WTC11 (cell line): ENCODE data around the gene ZNF358. TPM values are rescaled to one million over a fixed set of nuclear protein-coding genes. Genes with fewer than 3 reads are reported as not detected.

ENCODE experiments used
- ATAC-seq: fragments of 200-7000 bp; cut with Tn5 transposase; 2 replicates; pipeline ENCODE4 v1.10.0; 2021; ENCODE audit warnings: mild to moderate bottlenecking, moderate library complexity
- CTCF ChIA-PET: fragments of 300-600 bp; sonication (Branson Sonifier 250); formaldehyde crosslinking; loops from one replicate; lab custom pipeline; 2021; ENCODE audit warnings: antibody characterized with exemption; lab: Charles Lee
- POLR2A ChIA-PET: fragments of 350-600 bp; sonication (Branson Sonifier 250); formaldehyde crosslinking; loops from one replicate; lab custom pipeline; 2021; ENCODE audit warnings: antibody characterized with exemption; lab: Charles Lee
- DNase-seq: peaks from one replicate; pipeline ENCODE4 v3.0.0; 2021; ENCODE audit warnings: low spot score
- H3K27ac Mint-ChIP-seq: 2 replicates; pipeline ENCODE4 v1.8.0; 2021; ENCODE audit warnings: mixed read lengths
- H3K27me3 Mint-ChIP-seq: 2 replicates; pipeline ENCODE4 v1.8.0; 2021; ENCODE audit warnings: low read depth, mild to moderate bottlenecking, moderate library complexity, mixed read lengths
- H3K36me3 Mint-ChIP-seq: 2 replicates; pipeline ENCODE4 v1.8.0; 2021; ENCODE audit warnings: mixed read lengths
- H3K4me1 Mint-ChIP-seq: 2 replicates; pipeline ENCODE4 v1.8.0; 2022; ENCODE audit warnings: mixed read lengths
- H3K4me3 Mint-ChIP-seq: 2 replicates; pipeline ENCODE4 v1.8.0; 2021; ENCODE audit warnings: mild to moderate bottlenecking, moderate library complexity, mixed read lengths
- H3K9me3 Mint-ChIP-seq: 2 replicates; pipeline ENCODE4 v1.8.0; 2021; ENCODE audit warnings: mixed read lengths
- ATF1 ChIP-seq: sonication (generic); formaldehyde crosslinking; IDR thresholded peaks from 2 replicates; pipeline ENCODE4 v1.8.1; 2023; ENCODE audit warnings: mild to moderate bottlenecking, moderate library complexity, missing genetic modification reagents
- FOXP1 ChIP-seq: sonication (generic); formaldehyde crosslinking; IDR thresholded peaks from 2 replicates; pipeline ENCODE4 v1.8.0; 2022; ENCODE audit warnings: missing genetic modification reagents, mild to moderate bottlenecking, moderate library complexity, borderline replicate concordance
- FOXP4 ChIP-seq: sonication (generic); formaldehyde crosslinking; IDR thresholded peaks from 2 replicates; pipeline ENCODE4 v1.8.0; 2022; ENCODE audit warnings: mild to moderate bottlenecking, missing genetic modification reagents
- GRHL2 ChIP-seq: fragments of 250-450 bp; sonication (Bioruptor Pico); IDR thresholded peaks from 2 replicates; pipeline ENCODE4 v1.8.0; 2022; ENCODE audit warnings: mild to moderate bottlenecking, moderate library complexity; ENCODE audit not compliant: insufficient replicate concordance, severe bottlenecking
- GTF2I ChIP-seq: fragments of 250-450 bp; sonication (Bioruptor Pico); conservative IDR thresholded peaks from 2 replicates; pipeline ENCODE4 v1.4.0; 2021; ENCODE audit warnings: mild to moderate bottlenecking
- JAZF1 ChIP-seq: fragments of 250-450 bp; sonication (Bioruptor Pico); IDR thresholded peaks from 2 replicates; pipeline ENCODE4 v1.9.0; 2021; ENCODE audit warnings: moderate library complexity, mild to moderate bottlenecking, inconsistent platforms
- NFYB ChIP-seq: sonication (generic); formaldehyde crosslinking; conservative IDR thresholded peaks from 2 replicates; pipeline ENCODE4 v1.8.0; 2022; ENCODE audit warnings: low read depth, missing genetic modification reagents
- NR1H2 ChIP-seq: sonication (generic); formaldehyde crosslinking; IDR thresholded peaks from 2 replicates; pipeline ENCODE4 v1.9.0; 2021; ENCODE audit warnings: mild to moderate bottlenecking, moderate library complexity, missing genetic modification reagents
- PRRX2 ChIP-seq: fragments of 250-450 bp; sonication (Bioruptor Pico); IDR thresholded peaks from 2 replicates; pipeline ENCODE4 v1.8.0; 2021; ENCODE audit warnings: mild to moderate bottlenecking
- RELA ChIP-seq: sonication (generic); formaldehyde crosslinking; IDR thresholded peaks from 2 replicates; pipeline ENCODE4 v1.8.1; 2022; ENCODE audit warnings: missing genetic modification reagents, mild to moderate bottlenecking, borderline replicate concordance
- TP53 ChIP-seq: sonication (generic); formaldehyde crosslinking; IDR thresholded peaks from 2 replicates; pipeline ENCODE4 v1.8.1; 2023; ENCODE audit warnings: mild to moderate bottlenecking, missing genetic modification reagents
- ZBTB21 ChIP-seq: sonication (generic); formaldehyde crosslinking; IDR thresholded peaks from 2 replicates; pipeline ENCODE4 v1.8.1; 2023; ENCODE audit warnings: mild to moderate bottlenecking, missing genetic modification reagents, borderline replicate concordance
- ZNF121 ChIP-seq: sonication (generic); formaldehyde crosslinking; IDR thresholded peaks from 2 replicates; pipeline ENCODE4 v1.8.0; 2023; ENCODE audit warnings: missing genetic modification reagents
- ZNF138 ChIP-seq: sonication (generic); formaldehyde crosslinking; conservative IDR thresholded peaks from 2 replicates; pipeline ENCODE4 v1.8.1; 2022; ENCODE audit warnings: mild to moderate bottlenecking, moderate library complexity, missing genetic modification reagents
- ZNF317 ChIP-seq: sonication (generic); formaldehyde crosslinking; IDR thresholded peaks from 2 replicates; pipeline ENCODE4 v1.8.1; 2023; ENCODE audit warnings: low read depth, mild to moderate bottlenecking, moderate library complexity, missing genetic modification reagents, borderline replicate concordance
- ZNF396 ChIP-seq: fragments of 250-450 bp; sonication (Bioruptor Pico); IDR thresholded peaks from 2 replicates; pipeline ENCODE4 v1.8.0; 2021; ENCODE audit warnings: mild to moderate bottlenecking, moderate library complexity, borderline replicate concordance
- ZNF416 ChIP-seq: fragments of 250-450 bp; sonication (Bioruptor Pico); IDR thresholded peaks from 2 replicates; pipeline ENCODE4 v1.9.0; 2021; ENCODE audit warnings: mild to moderate bottlenecking, inconsistent platforms
- ZNF425 ChIP-seq: fragments of 250-450 bp; sonication (Bioruptor Pico); conservative IDR thresholded peaks from 2 replicates; pipeline ENCODE4 v1.9.0; 2021; ENCODE audit warnings: mild to moderate bottlenecking
- ZNF671 ChIP-seq: fragments of 250-450 bp; sonication (Bioruptor Pico); IDR thresholded peaks from 2 replicates; pipeline ENCODE4 v1.8.0; 2021; ENCODE audit warnings: mild to moderate bottlenecking
- total RNA-seq: library from RNA; stranded (reverse); gene quantifications from 3 replicates; pipeline ENCODE4 v1.2.3, GENCODE V29; 2021
- TF ChIP-seq, protein P1 (sequence below): sonication (generic); formaldehyde crosslinking; IDR thresholded peaks from 2 replicates; pipeline ENCODE4 v1.8.1; 2022; ENCODE audit warnings: mild to moderate bottlenecking, missing genetic modification reagents, moderate library complexity, borderline replicate concordance
- TF ChIP-seq, protein P2 (sequence below): sonication (generic); formaldehyde crosslinking; IDR thresholded peaks from 2 replicates; pipeline ENCODE4 v1.8.1; 2022; ENCODE audit warnings: missing genetic modification reagents, borderline replicate concordance
- TF ChIP-seq, protein P3 (sequence below): sonication (generic); formaldehyde crosslinking; IDR thresholded peaks from 2 replicates; pipeline ENCODE4 v1.8.1; 2023; ENCODE audit warnings: mild to moderate bottlenecking, missing genetic modification reagents, moderate library complexity
- TF ChIP-seq, protein P4 (sequence below): sonication (generic); formaldehyde crosslinking; IDR thresholded peaks from 2 replicates; pipeline ENCODE4 v1.8.1; 2023; ENCODE audit warnings: mild to moderate bottlenecking, missing genetic modification reagents, moderate library complexity
- TF ChIP-seq, protein P5 (sequence below): sonication (generic); formaldehyde crosslinking; conservative IDR thresholded peaks from 2 replicates; pipeline ENCODE4 v1.8.1; 2022; ENCODE audit warnings: mild to moderate bottlenecking, missing genetic modification reagents

ZNF358 gene
- total RNA-seq, 1 experiment from 2014 or later = 37.5 TPM

DNA sequence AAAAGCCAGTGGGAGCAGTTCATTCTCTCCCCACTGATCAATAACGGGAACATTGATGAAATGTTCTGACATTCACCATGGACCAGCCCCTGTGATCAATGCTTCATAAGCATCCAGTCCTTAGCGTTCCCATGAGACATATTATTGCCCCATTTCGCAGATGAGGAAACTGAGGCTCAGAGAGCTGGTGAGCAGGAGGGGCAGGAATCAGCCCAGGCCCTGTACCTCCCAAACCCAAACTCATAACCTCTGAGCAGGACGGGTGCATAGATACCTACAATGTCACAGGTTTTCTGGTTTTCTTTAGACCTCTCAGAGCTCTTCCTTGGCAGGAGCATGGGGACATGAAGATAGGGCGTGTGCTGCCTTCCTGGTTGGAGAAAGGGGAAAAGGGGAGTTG, 8.6 kb downstream of the ZNF358 start:
- ChIA-PET CTCF (no interaction called here), POLR2A (no interaction called here)
- H3K27ac Mint-ChIP-seq = no peak overlapping the region
- H3K4me1 Mint-ChIP-seq = peaks cover 9% of the 10 kb centered on the region; the same call in 1 of the 2 replicates
- no peaks in the 10 kb centered on the region; the same call in 1 of the 2 replicates for H3K27me3 Mint-ChIP-seq
- H3K9me3 Mint-ChIP-seq = no peaks in the 10 kb centered on the region
- DNase-seq (no peak), ATAC-seq (no peak)
- no peak overlapping the region for H3K4me3 Mint-ChIP-seq
- H3K36me3 Mint-ChIP-seq = no peaks in the 10 kb centered on the region; the same call in 1 of the 2 replicates
- no peak for TF ChIP-seq GTF2I
- no peak for TF ChIP-seq ZNF671
- no peak for TF ChIP-seq ZBTB21
- no peak for TF ChIP-seq ZNF416 (CRISPR knock-in tag)
- no peak for TF ChIP-seq RELA (CRISPR knock-in tag)
- no peak for TF ChIP-seq FOXP4
- TF ChIP-seq, protein P1, sequence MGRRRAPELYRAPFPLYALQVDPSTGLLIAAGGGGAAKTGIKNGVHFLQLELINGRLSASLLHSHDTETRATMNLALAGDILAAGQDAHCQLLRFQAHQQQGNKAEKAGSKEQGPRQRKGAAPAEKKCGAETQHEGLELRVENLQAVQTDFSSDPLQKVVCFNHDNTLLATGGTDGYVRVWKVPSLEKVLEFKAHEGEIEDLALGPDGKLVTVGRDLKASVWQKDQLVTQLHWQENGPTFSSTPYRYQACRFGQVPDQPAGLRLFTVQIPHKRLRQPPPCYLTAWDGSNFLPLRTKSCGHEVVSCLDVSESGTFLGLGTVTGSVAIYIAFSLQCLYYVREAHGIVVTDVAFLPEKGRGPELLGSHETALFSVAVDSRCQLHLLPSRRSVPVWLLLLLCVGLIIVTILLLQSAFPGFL = no peak
- TF ChIP-seq PRRX2 = no peak
- no peak for TF ChIP-seq NFYB
- TF ChIP-seq GRHL2 = no peak
- TF ChIP-seq ZNF317 (CRISPR knock-in tag) = no peak
- TF ChIP-seq, protein P2, sequence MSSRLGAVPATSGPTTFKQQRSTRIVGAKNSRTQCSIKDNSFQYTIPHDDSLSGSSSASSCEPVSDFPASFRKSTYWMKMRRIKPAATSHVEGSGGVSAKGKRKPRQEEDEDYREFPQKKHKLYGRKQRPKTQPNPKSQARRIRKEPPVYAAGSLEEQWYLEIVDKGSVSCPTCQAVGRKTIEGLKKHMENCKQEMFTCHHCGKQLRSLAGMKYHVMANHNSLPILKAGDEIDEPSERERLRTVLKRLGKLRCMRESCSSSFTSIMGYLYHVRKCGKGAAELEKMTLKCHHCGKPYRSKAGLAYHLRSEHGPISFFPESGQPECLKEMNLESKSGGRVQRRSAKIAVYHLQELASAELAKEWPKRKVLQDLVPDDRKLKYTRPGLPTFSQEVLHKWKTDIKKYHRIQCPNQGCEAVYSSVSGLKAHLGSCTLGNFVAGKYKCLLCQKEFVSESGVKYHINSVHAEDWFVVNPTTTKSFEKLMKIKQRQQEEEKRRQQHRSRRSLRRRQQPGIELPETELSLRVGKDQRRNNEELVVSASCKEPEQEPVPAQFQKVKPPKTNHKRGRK (CRISPR knock-in tag) = no peak
- TF ChIP-seq FOXP1 = no peak
- no peak for TF ChIP-seq NR1H2 (CRISPR knock-in tag)
- TF ChIP-seq JAZF1 = no peak
- TF ChIP-seq, protein P3, sequence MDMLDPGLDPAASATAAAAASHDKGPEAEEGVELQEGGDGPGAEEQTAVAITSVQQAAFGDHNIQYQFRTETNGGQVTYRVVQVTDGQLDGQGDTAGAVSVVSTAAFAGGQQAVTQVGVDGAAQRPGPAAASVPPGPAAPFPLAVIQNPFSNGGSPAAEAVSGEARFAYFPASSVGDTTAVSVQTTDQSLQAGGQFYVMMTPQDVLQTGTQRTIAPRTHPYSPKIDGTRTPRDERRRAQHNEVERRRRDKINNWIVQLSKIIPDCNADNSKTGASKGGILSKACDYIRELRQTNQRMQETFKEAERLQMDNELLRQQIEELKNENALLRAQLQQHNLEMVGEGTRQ (CRISPR knock-in tag) = no peak

DNA sequence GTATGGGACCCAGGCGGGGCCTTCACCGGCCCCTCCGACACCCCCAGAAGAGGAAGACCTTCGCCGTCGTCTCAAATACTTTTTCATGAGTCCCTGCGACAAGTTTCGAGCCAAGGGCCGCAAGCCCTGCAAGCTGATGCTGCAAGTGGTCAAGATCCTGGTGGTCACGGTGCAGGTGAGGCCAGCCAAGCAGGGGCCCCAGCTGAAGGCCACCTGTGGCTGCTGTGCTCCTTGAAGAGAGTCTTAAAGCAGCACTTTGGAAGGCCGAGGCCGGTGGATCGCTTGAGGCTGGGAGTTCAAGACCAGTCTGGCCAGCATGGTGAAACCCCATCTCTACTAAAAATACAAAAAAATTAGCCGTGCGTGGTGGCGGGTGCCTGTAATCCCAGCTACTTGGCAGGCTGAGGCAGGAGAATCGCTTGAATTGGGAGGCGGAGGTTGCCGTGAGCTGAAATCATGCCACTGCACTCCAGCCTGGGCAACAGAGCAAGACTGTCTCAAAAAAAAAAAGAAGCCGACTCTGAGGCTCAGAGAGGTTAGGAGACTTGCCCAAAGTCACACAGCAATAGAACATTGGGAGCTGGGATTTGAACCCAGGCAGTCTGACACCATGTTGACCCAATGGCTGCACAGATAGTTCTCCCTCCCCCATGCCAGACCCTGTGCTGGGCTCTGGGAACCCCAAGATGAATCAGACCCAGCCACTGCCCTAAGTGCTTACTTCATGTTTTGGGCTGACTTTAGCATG, 9.3 kb downstream of the ZNF358 start:
- no peak overlapping the region for H3K4me3 Mint-ChIP-seq
- H3K4me1 Mint-ChIP-seq = peaks cover 9% of the 10 kb centered on the region; the same call in 1 of the 2 replicates
- POLR2A ChIA-PET = no interaction called here
- no peak for ATAC-seq
- CTCF ChIA-PET = no interaction called here
- peaks cover under 1% of the 10 kb centered on the region; the same call in 1 of the 2 replicates for H3K36me3 Mint-ChIP-seq
- DNase-seq = no peak
- no peak overlapping the region for H3K27ac Mint-ChIP-seq
- H3K9me3 Mint-ChIP-seq = no peaks in the 10 kb centered on the region
- H3K27me3 Mint-ChIP-seq = no peaks in the 10 kb centered on the region; the same call in 1 of the 2 replicates
- TF ChIP-seq JAZF1 = no peak
- TF ChIP-seq TP53 (CRISPR knock-in tag) = no peak
- no peak for TF ChIP-seq NR1H2 (CRISPR knock-in tag)
- no peak for TF ChIP-seq ATF1 (CRISPR knock-in tag)
- TF ChIP-seq ZNF396 = no peak
- no peak for TF ChIP-seq ZNF121
- TF ChIP-seq, protein P4, sequence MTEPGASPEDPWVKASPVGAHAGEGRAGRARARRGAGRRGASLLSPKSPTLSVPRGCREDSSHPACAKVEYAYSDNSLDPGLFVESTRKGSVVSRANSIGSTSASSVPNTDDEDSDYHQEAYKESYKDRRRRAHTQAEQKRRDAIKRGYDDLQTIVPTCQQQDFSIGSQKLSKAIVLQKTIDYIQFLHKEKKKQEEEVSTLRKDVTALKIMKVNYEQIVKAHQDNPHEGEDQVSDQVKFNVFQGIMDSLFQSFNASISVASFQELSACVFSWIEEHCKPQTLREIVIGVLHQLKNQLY = no peak
- TF ChIP-seq, protein P5, sequence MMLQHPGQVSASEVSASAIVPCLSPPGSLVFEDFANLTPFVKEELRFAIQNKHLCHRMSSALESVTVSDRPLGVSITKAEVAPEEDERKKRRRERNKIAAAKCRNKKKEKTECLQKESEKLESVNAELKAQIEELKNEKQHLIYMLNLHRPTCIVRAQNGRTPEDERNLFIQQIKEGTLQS = no peak
- no peak for TF ChIP-seq ZNF425 (CRISPR knock-in tag)
- TF ChIP-seq ZBTB21 = no peak
- no peak for TF ChIP-seq ZNF138 (CRISPR knock-in tag)
